Endothelial cell of umbilical vein (primary cell): Measurements from ENCODE around the gene MEOX1. TPM values are rescaled to one million over a fixed set of nuclear protein-coding genes. Genes with fewer than 3 reads are reported as not detected.

ENCODE experiments used
- BruUV-seq: library from RNA; stranded (reverse); fragments of 400-500 nt; replicated peaks from 2 replicates; lab custom pipeline; 2021; lab: Mats Ljungman, UMichigan
- CTCF ChIA-PET: fragments of 300-600, 350-600 bp; sonication (Branson Sonifier 250); formaldehyde crosslinking; loops from one replicate; lab custom pipeline; 2021; ENCODE audit warnings: antibody characterized with exemption, inconsistent platforms; lab: Charles Lee
- POLR2A ChIA-PET: fragments of 300-600, 350-600 bp; sonication (Branson Sonifier 250); formaldehyde crosslinking; loops from one replicate; lab custom pipeline; 2021; ENCODE audit warnings: antibody characterized with exemption, inconsistent platforms; lab: Charles Lee
- DNase-seq: peaks from one replicate; pipeline ENCODE4 v3.0.0-alpha.2; 2011; ENCODE audit warnings: low read depth, low spot score
- FAIRE-seq: peaks from 2 replicates; lab custom pipeline; 2011; peaks lifted over from hg19 to GRCh38; lab: Jason Lieb, UNC
- H2AFZ ChIP-seq: 2 replicates; pipeline ENCODE4 v1.6.0; 2012; ENCODE audit warnings: low read depth, low read length, control low read depth, inconsistent platforms
- H3K27ac ChIP-seq: 2 replicates; pipeline ENCODE4 v1.5.1; 2011; ENCODE audit warnings: low read depth, mild to moderate bottlenecking, control low read depth, low read length, moderate library complexity; ENCODE audit not compliant: insufficient read depth
- H3K27me3 ChIP-seq, 2 experiments: 2 replicates each; pipeline versions ENCODE4 v1.6.0 to v1.6.1; 2011; ENCODE audit warnings: low read length in 2 of 2, mixed read lengths in 1 of 2; ENCODE audit not compliant: control insufficient read depth in 2 of 2, insufficient read depth in 2 of 2
- H3K36me3 ChIP-seq, 2 experiments: 2 replicates in 1 of 2; 3 replicates in 1 of 2; pipeline ENCODE4 v1.5.1; 2011; ENCODE audit warnings: low read length in 2 of 2, mild to moderate bottlenecking in 1 of 2, moderate library complexity in 1 of 2; ENCODE audit not compliant: control insufficient read depth in 2 of 2, insufficient read depth in 2 of 2; ENCODE audit errors: extremely low read depth in 1 of 2
- H3K4me1 ChIP-seq: 3 replicates; pipeline ENCODE4 v1.5.1; 2011; ENCODE audit warnings: mild to moderate bottlenecking, low read length; ENCODE audit not compliant: control insufficient read depth, insufficient read depth; ENCODE audit errors: extremely low read depth
- H3K4me2 ChIP-seq: 2 replicates; pipeline ENCODE4 v1.6.1; 2011; ENCODE audit warnings: low read length, control low read depth, mixed read lengths; ENCODE audit not compliant: insufficient read depth
- H3K4me3 ChIP-seq, 3 experiments: fragments of 200-600 bp in 1 of 3; sonication (generic), shearing (Covaris generic) in 1 of 3; replicated peaks in 1 of 3; 2 replicates each; pipeline ENCODE4 v1.5.1; 2011 to 2016; ENCODE audit warnings: control low read depth in 3 of 3, low read length in 3 of 3, mild to moderate bottlenecking in 2 of 3, inconsistent platforms in 1 of 3, low read depth in 1 of 3, moderate library complexity in 1 of 3; ENCODE audit not compliant: insufficient read depth in 1 of 3
- H3K79me2 ChIP-seq: 2 replicates; pipeline ENCODE4 v1.6.0; 2012; ENCODE audit warnings: low read length, inconsistent platforms; ENCODE audit not compliant: control insufficient read depth, insufficient read depth
- H3K9ac ChIP-seq: replicated peaks from 2 replicates; pipeline ENCODE3; 2011; ENCODE audit warnings: low read length, control low read depth; ENCODE audit not compliant: insufficient read depth; ENCODE audit errors: extremely low read depth
- H3K9me1 ChIP-seq: replicated peaks from 3 replicates; pipeline ENCODE4 v1.6.0; 2011; ENCODE audit warnings: mild to moderate bottlenecking, low read length; ENCODE audit not compliant: control insufficient read depth, insufficient read depth; ENCODE audit errors: extremely low read depth
- H3K9me3 ChIP-seq: replicated peaks from 2 replicates; pipeline ENCODE4 v1.5.1; 2012; ENCODE audit warnings: low read length, inconsistent platforms; ENCODE audit not compliant: control insufficient read depth, insufficient read depth
- H4K20me1 ChIP-seq: replicated peaks from 2 replicates; pipeline ENCODE3; 2011; ENCODE audit warnings: mild to moderate bottlenecking, low read length; ENCODE audit not compliant: control insufficient read depth, insufficient read depth; ENCODE audit errors: extremely low read depth
- EZH2 ChIP-seq: IDR thresholded peaks from 2 replicates; pipeline ENCODE4 v1.6.1; 2012; ENCODE audit warnings: borderline replicate concordance, low read depth, mild to moderate bottlenecking, moderate library complexity, low read length, inconsistent platforms; ENCODE audit not compliant: severe bottlenecking
- FOS ChIP-seq: IDR thresholded peaks from 2 replicates; pipeline ENCODE4 v1.6.1; 2011; ENCODE audit warnings: mild to moderate bottlenecking, low read length, moderate library complexity, borderline replicate concordance; ENCODE audit not compliant: insufficient read depth
- GATA2 ChIP-seq: IDR thresholded peaks from 2 replicates; pipeline ENCODE4 v1.7.0; 2011; ENCODE audit warnings: low read depth, mild to moderate bottlenecking, moderate library complexity, mixed read lengths, low read length; ENCODE audit not compliant: insufficient read length, insufficient read depth
- JUN ChIP-seq: IDR thresholded peaks from 2 replicates; pipeline ENCODE4 v1.6.1; 2011; ENCODE audit warnings: borderline replicate concordance, low read depth; ENCODE audit not compliant: insufficient read length, insufficient read depth
- MYC ChIP-seq: IDR thresholded peaks from one replicate; pipeline ENCODE4 v1.6.1; 2011; ENCODE audit warnings: mild to moderate bottlenecking, low read depth, low read length
- POLR2A ChIP-seq: IDR thresholded peaks from 2 replicates; pipeline ENCODE4 v1.6.1; 2012; ENCODE audit warnings: low read depth, mild to moderate bottlenecking, control low read depth, low read length
- POLR2AphosphoS5 ChIP-seq: IDR thresholded peaks from 2 replicates; pipeline ENCODE4 v1.6.1; 2012; ENCODE audit warnings: low read depth, mild to moderate bottlenecking, control low read depth, low read length, moderate library complexity; ENCODE audit not compliant: insufficient read depth
- dilution Hi-C: fragments of 300-500 bp; cut with MboI; formaldehyde crosslinking; loops from one replicate; pipeline ENCODE4 v1.15.0; 2019; ENCODE audit warnings: low sequenced_read_pairs; ENCODE audit not compliant: extremely low pct_ligation_motif_present
- intact Hi-C: fragments of 100-400 bp; cut with micrococcal nuclease; formaldehyde crosslinking; loops from one replicate; pipeline ENCODE4 v1.10.0; 2022
- polyA plus RNA-seq, 4 experiments: library from polyadenylated mRNA; depleted of rRNA in 3 of 4; stranded (reverse) in 3 of 4; unstranded in 1 of 4; fragments of >200 nt; gene quantifications; 2 replicates each; pipeline versions ENCODE4 v1.2.1 to v1.2.3, GENCODE V29; 2011 to 2012; ENCODE audit warnings: missing spikeins in 1 of 4
- total RNA-seq: library from RNA; stranded (reverse); gene quantifications from 2 replicates; pipeline ENCODE4 v1.2.3, GENCODE V29; 2021
- TF ChIP-seq, protein P1 (sequence below), 2 donors: IDR thresholded peaks; 1 replicate in 1 of 2; 2 replicates in 1 of 2; pipeline ENCODE4 v1.5.1; 2011; ENCODE audit warnings: low read length in 2 of 2, mild to moderate bottlenecking in 2 of 2, moderate library complexity in 2 of 2, control low read depth in 1 of 2, inconsistent platforms in 1 of 2, low read depth in 1 of 2; ENCODE audit not compliant: insufficient read depth in 1 of 2; ENCODE audit errors: extremely low read depth in 1 of 2
- TF ChIP-seq, protein P2 (sequence below): IDR thresholded peaks from 2 replicates; pipeline ENCODE4 v1.6.1; 2011; ENCODE audit not compliant: insufficient read depth, insufficient read length

Gene MEOX1
- total and polyA plus RNA-seq, 2 donors (not counting 3 experiments of a cell fraction or from before 2014, with no cell fraction given): 0.06 TPM; not detected in 1

DNA sequence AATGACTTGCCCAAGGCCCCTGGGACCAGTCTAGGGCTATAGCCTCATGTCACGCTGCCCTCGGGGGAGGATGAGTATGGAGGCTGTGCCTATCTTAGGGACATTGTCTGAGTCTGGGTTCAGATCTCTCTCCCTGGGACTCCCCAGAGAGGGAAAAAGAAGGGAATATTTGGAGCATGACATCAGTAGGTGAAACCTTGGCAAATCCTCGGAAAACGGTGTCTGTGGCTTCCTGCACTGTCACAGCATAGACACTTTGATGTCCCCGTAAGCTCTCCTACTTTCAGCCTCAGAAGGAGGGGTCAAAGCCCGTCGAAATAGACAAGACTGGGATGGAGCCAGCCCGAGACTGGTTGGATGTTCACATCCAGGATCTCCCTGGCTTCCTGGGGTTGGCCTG, 11.3 kb downstream of the MEOX1 start:
- dilution Hi-C loops: no loop called here
- H4K20me1 ChIP-seq: no peaks in the 10 kb centered on the region
- DNase-seq (no peak), FAIRE-seq (no peak)
- H3K36me3 ChIP-seq: no peaks in the 10 kb centered on the region
- H3K9ac ChIP-seq: no peak overlapping the region
- H3K27ac ChIP-seq: no peak overlapping the region
- peaks cover 9% of the 10 kb centered on the region for H3K4me1 ChIP-seq
- H3K4me2 ChIP-seq: no peak overlapping the region
- H3K9me3 ChIP-seq: no peaks in the 10 kb centered on the region
- no peaks in the 10 kb centered on the region for H3K9me1 ChIP-seq
- H3K4me3 ChIP-seq: no peak overlapping the region
- no peaks in the 10 kb centered on the region for H3K27me3 ChIP-seq
- POLR2A ChIA-PET: no interaction called here
- H2AFZ ChIP-seq: no peak overlapping the region
- H3K79me2 ChIP-seq: no peaks in the 10 kb centered on the region
- BruUV-seq: no TSS peak
- TF ChIP-seq MYC: no peak
- no peak for TF ChIP-seq POLR2A
- TF ChIP-seq FOS: no peak
- TF ChIP-seq POLR2AphosphoS5: no peak
- TF ChIP-seq, protein P1, sequence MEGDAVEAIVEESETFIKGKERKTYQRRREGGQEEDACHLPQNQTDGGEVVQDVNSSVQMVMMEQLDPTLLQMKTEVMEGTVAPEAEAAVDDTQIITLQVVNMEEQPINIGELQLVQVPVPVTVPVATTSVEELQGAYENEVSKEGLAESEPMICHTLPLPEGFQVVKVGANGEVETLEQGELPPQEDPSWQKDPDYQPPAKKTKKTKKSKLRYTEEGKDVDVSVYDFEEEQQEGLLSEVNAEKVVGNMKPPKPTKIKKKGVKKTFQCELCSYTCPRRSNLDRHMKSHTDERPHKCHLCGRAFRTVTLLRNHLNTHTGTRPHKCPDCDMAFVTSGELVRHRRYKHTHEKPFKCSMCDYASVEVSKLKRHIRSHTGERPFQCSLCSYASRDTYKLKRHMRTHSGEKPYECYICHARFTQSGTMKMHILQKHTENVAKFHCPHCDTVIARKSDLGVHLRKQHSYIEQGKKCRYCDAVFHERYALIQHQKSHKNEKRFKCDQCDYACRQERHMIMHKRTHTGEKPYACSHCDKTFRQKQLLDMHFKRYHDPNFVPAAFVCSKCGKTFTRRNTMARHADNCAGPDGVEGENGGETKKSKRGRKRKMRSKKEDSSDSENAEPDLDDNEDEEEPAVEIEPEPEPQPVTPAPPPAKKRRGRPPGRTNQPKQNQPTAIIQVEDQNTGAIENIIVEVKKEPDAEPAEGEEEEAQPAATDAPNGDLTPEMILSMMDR (IDR thresholded peaks at IDR 0.05; ENCODE audit: extremely low read depth in 1 of 2, insufficient read depth in 1 of 2, low read depth in 1 of 2, low read length in 2 of 2): no peak
- no peak for TF ChIP-seq GATA2
- TF ChIP-seq, protein P2, sequence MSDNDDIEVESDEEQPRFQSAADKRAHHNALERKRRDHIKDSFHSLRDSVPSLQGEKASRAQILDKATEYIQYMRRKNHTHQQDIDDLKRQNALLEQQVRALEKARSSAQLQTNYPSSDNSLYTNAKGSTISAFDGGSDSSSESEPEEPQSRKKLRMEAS: no peak
- no peak for TF ChIP-seq EZH2
- TF ChIP-seq JUN: no peak
- intact Hi-C loops: no loop called here
- CTCF ChIA-PET: interaction anchor here (1.7 kb wide), 1 partner anchor 23 kb away, joined by 6 read pairs; no protein-coding TSS in a partner anchor
